HepG2 (cell line): Measurements from ENCODE around the gene FSIP1. TPM values are rescaled to one million over a fixed set of nuclear protein-coding genes. Genes with fewer than 3 reads are reported as not detected.

Source experiments
- ARNTL ChIP-seq: sonication (generic); formaldehyde crosslinking; IDR thresholded peaks from 2 replicates; pipeline ENCODE4 v1.4.0; 2020; ENCODE audit warnings: mild to moderate bottlenecking, missing genetic modification reagents
- BRD4 ChIP-seq: sonication (generic); formaldehyde crosslinking; IDR thresholded peaks from 2 replicates; pipeline ENCODE4 v1.4.0; 2020; ENCODE audit warnings: missing genetic modification reagents
- CHD2 ChIP-seq: IDR thresholded peaks from 2 replicates; pipeline ENCODE4 v1.6.1; 2011; ENCODE audit warnings: low read depth, low read length, improper control_type of control experiment
- FIP1L1 ChIP-seq: fragments of 200-400 bp; formaldehyde crosslinking; IDR thresholded peaks from 2 replicates; pipeline ENCODE4 v1.6.1; 2018; ENCODE audit warnings: low read depth, mild to moderate bottlenecking, low read length, moderate library complexity, borderline replicate concordance; ENCODE audit not compliant: insufficient read depth
- GABPB1 ChIP-seq: IDR thresholded peaks from 2 replicates; pipeline ENCODE4 v1.6.1; 2016; ENCODE audit warnings: mild to moderate bottlenecking, missing genetic modification reagents, moderate library complexity, missing compliant biosample characterization
- KLF12 ChIP-seq: sonication (generic); formaldehyde crosslinking; IDR thresholded peaks from 2 replicates; pipeline ENCODE4 v1.4.0; 2020; ENCODE audit warnings: missing genetic modification reagents, borderline replicate concordance
- KLF13 ChIP-seq: sonication (generic); formaldehyde crosslinking; IDR thresholded peaks from 2 replicates; pipeline ENCODE4 v1.4.0; 2020; ENCODE audit warnings: mild to moderate bottlenecking, missing genetic modification reagents
- POGZ ChIP-seq: sonication (generic); formaldehyde crosslinking; IDR thresholded peaks from 2 replicates; pipeline ENCODE4 v1.4.0; 2020; ENCODE audit warnings: mild to moderate bottlenecking, missing genetic modification reagents
- TBX2 ChIP-seq: sonication (generic); formaldehyde crosslinking; IDR thresholded peaks from 2 replicates; pipeline ENCODE4 v1.5.0; 2020; ENCODE audit warnings: missing genetic modification reagents, mild to moderate bottlenecking, borderline replicate concordance
- ZBTB42 ChIP-seq: sonication (generic); formaldehyde crosslinking; IDR thresholded peaks from 2 replicates; pipeline ENCODE4 v1.5.0; 2020; ENCODE audit warnings: mild to moderate bottlenecking, missing genetic modification reagents
- ZNF205 ChIP-seq: IDR thresholded peaks from 2 replicates; pipeline ENCODE4 v1.6.1; 2018; ENCODE audit warnings: missing biosample characterization, missing genetic modification reagents
- ZNF552 ChIP-seq: sonication (generic); formaldehyde crosslinking; IDR thresholded peaks from 2 replicates; pipeline ENCODE4 v1.9.0; 2022; ENCODE audit warnings: missing genetic modification reagents, mild to moderate bottlenecking, borderline replicate concordance
- ZNF766 ChIP-seq: sonication (generic); formaldehyde crosslinking; IDR thresholded peaks from 2 replicates; pipeline ENCODE4 v1.5.0; 2020; ENCODE audit warnings: missing genetic modification reagents, borderline replicate concordance
- polyA plus RNA-seq, 8 experiments: library from polyadenylated mRNA; depleted of rRNA in 3 of 8; stranded (reverse) in 7 of 8; unstranded in 1 of 8; fragments of >200 nt; fragmentation: Illumina TruSeq in 4 of 8; extraction: Trizol in 4 of 8; gene quantifications; 2 replicates each; pipeline versions ENCODE4 v1.2.1 to v1.2.3, GENCODE V29; 2011 to 2016; ENCODE audit warnings: low read depth in 4 of 8, missing spikeins in 1 of 8, mixed read lengths in 1 of 8; ENCODE audit not compliant: insufficient read depth in 1 of 8
- total RNA-seq, 5 experiments: library from RNA; depleted of rRNA; stranded (reverse); fragments of >200 nt; fragmentation: Illumina TruSeq; extraction: Trizol; gene quantifications; 2 replicates each; pipeline ENCODE4 v1.2.3, GENCODE V29; 2016; ENCODE audit warnings: low read depth in 1 of 5
- TF ChIP-seq, protein P1 (sequence below): sonication (generic); formaldehyde crosslinking; IDR thresholded peaks from 2 replicates; pipeline ENCODE4 v1.4.0; 2020; ENCODE audit warnings: missing genetic modification reagents
- TF ChIP-seq, protein P2 (sequence below): sonication (generic); formaldehyde crosslinking; IDR thresholded peaks from 2 replicates; pipeline ENCODE4 v1.4.0; 2020; ENCODE audit warnings: missing genetic modification reagents, borderline replicate concordance
- TF ChIP-seq, protein P3 (sequence below): sonication (generic); formaldehyde crosslinking; IDR thresholded peaks from 2 replicates; pipeline ENCODE4; 2020; ENCODE audit warnings: missing genetic modification reagents, mild to moderate bottlenecking, borderline replicate concordance

Gene FSIP1
- total and polyA plus RNA-seq, 2 of the 13 experiments (the other 11 are each of a cell fraction or from before 2014, with no cell fraction given), result 0.18 TPM; not detected in 1

DNA sequence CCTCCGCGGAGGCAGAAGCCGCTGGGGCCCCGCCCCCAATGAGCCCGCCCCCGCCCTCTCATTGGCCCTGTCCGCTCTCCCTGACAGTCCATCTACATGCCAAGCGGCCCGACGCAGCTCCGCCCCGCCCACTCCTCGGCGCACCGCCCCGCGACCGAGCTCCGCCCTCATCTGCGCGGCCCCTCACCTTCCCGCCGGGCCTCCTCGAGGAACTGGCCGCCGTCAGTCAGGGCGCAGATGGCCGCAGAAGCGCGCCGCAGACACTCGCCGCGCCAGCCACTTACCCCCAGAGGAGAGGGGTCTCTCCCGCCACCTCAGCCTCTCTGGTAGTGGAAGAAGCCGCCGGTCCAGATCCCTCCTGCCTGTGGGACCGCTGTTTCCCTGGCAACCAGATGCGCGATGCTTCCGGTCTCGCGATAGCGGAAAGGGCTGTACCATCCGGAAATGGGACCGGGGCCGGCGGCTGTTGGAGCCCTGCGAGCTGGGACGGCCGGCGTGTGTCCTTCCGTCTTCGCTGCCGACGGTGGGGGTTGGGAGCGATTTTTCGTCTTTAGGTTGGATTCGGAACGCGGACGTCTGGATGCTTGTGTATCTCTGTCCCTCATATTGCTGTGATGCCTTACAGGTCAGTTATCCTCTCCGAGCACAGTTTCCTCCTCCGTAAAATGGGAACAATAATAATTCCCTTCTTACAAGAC lies at the start of gene FSIP1 (continued):
- TF ChIP-seq ZNF766 (CRISPR knock-in tag) (no peak), ZBTB42 (peak; percentile 86; the same call in 1 of the 2 replicates), ARNTL (CRISPR knock-in tag) (no peak), TBX2 (CRISPR knock-in tag) (peak; percentile 68; the same call in 1 of the 2 replicates), ZNF205 (CRISPR knock-in tag) (peak; percentile 89), GABPB1 (peak; percentile 94), KLF13 (CRISPR knock-in tag) (no peak), POGZ (CRISPR knock-in tag) (peak; percentile 89), FIP1L1 (no peak), KLF12 (CRISPR knock-in tag) (no peak), ZNF552 (CRISPR knock-in tag) (no peak), CHD2 (peak; percentile 100), BRD4 (CRISPR knock-in tag) (no peak)
- TF ChIP-seq, protein P1, sequence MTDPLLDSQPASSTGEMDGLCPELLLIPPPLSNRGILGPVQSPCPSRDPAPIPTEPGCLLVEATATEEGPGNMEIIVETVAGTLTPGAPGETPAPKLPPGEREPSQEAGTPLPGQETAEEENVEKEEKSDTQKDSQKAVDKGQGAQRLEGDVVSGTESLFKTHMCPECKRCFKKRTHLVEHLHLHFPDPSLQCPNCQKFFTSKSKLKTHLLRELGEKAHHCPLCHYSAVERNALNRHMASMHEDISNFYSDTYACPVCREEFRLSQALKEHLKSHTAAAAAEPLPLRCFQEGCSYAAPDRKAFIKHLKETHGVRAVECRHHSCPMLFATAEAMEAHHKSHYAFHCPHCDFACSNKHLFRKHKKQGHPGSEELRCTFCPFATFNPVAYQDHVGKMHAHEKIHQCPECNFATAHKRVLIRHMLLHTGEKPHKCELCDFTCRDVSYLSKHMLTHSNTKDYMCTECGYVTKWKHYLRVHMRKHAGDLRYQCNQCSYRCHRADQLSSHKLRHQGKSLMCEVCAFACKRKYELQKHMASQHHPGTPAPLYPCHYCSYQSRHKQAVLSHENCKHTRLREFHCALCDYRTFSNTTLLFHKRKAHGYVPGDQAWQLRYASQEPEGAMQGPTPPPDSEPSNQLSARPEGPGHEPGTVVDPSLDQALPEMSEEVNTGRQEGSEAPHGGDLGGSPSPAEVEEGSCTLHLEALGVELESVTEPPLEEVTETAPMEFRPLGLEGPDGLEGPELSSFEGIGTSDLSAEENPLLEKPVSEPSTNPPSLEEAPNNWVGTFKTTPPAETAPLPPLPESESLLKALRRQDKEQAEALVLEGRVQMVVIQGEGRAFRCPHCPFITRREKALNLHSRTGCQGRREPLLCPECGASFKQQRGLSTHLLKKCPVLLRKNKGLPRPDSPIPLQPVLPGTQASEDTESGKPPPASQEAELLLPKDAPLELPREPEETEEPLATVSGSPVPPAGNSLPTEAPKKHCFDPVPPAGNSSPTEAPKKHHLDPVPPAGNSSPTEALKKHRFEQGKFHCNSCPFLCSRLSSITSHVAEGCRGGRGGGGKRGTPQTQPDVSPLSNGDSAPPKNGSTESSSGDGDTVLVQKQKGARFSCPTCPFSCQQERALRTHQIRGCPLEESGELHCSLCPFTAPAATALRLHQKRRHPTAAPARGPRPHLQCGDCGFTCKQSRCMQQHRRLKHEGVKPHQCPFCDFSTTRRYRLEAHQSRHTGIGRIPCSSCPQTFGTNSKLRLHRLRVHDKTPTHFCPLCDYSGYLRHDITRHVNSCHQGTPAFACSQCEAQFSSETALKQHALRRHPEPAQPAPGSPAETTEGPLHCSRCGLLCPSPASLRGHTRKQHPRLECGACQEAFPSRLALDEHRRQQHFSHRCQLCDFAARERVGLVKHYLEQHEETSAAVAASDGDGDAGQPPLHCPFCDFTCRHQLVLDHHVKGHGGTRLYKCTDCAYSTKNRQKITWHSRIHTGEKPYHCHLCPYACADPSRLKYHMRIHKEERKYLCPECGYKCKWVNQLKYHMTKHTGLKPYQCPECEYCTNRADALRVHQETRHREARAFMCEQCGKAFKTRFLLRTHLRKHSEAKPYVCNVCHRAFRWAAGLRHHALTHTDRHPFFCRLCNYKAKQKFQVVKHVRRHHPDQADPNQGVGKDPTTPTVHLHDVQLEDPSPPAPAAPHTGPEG (CRISPR knock-in tag), result 0 out of 2 replicates have a peak, but pooled peaks have one; percentile 22
- TF ChIP-seq, protein P2, sequence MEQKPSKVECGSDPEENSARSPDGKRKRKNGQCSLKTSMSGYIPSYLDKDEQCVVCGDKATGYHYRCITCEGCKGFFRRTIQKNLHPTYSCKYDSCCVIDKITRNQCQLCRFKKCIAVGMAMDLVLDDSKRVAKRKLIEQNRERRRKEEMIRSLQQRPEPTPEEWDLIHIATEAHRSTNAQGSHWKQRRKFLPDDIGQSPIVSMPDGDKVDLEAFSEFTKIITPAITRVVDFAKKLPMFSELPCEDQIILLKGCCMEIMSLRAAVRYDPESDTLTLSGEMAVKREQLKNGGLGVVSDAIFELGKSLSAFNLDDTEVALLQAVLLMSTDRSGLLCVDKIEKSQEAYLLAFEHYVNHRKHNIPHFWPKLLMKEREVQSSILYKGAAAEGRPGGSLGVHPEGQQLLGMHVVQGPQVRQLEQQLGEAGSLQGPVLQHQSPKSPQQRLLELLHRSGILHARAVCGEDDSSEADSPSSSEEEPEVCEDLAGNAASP (CRISPR knock-in tag), result no peak
- TF ChIP-seq, protein P3, sequence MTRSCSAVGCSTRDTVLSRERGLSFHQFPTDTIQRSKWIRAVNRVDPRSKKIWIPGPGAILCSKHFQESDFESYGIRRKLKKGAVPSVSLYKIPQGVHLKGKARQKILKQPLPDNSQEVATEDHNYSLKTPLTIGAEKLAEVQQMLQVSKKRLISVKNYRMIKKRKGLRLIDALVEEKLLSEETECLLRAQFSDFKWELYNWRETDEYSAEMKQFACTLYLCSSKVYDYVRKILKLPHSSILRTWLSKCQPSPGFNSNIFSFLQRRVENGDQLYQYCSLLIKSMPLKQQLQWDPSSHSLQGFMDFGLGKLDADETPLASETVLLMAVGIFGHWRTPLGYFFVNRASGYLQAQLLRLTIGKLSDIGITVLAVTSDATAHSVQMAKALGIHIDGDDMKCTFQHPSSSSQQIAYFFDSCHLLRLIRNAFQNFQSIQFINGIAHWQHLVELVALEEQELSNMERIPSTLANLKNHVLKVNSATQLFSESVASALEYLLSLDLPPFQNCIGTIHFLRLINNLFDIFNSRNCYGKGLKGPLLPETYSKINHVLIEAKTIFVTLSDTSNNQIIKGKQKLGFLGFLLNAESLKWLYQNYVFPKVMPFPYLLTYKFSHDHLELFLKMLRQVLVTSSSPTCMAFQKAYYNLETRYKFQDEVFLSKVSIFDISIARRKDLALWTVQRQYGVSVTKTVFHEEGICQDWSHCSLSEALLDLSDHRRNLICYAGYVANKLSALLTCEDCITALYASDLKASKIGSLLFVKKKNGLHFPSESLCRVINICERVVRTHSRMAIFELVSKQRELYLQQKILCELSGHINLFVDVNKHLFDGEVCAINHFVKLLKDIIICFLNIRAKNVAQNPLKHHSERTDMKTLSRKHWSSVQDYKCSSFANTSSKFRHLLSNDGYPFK (CRISPR knock-in tag), result peak; percentile 72; the same call in 1 of the 2 replicates
